EL (cell line): ENCODE data around the gene SMIM36.
"Not testable (repeated sequence)": the region's sequence is repeated elsewhere in the genome, so short reads cannot be mapped to it uniquely, and the experiment has no call there.

Experiments
- DNase-seq: peaks from one replicate; pipeline ENCODE4 v3.0.0-alpha.2; 2016

Gene SMIM36

GRCh38 chr17:55510986-55511721 lies at the start of gene SMIM36:
SMIM36 (minus strand) TSS chr17:55511452.
- DNase-seq, result no peak

GRCh38 chr17:55555772-55556171 lies 44.5 kb upstream of the SMIM36 start:
- DNase-seq, result no peak

- DNase-seq, result peak; percentile 7
Measured at GRCh38 chr17:55549140-55549539, 37.9 kb upstream of the SMIM36 start.

- DNase-seq, result no peak
Measured at GRCh38 chr17:55546991-55547664, 35.9 kb upstream of the SMIM36 start.

- DNase-seq, result no peak
Measured at GRCh38 chr17:55546481-55546880, 35.2 kb upstream of the SMIM36 start.

GRCh38 chr17:55545806-55546205 lies 34.6 kb upstream of the SMIM36 start:
- no peak for DNase-seq

GRCh38 chr17:55543709-55544108 lies 32.5 kb upstream of the SMIM36 start:
- DNase-seq, result no peak

GRCh38 chr17:55540414-55541091 lies 29.3 kb upstream of the SMIM36 start:
- DNase-seq, result peak; percentile 13

- DNase-seq, result no peak
Measured at GRCh38 chr17:55536205-55536604, 25.0 kb upstream of the SMIM36 start.

GRCh38 chr17:55533608-55534007 lies 22.4 kb upstream of the SMIM36 start:
- DNase-seq, result no peak

- no peak for DNase-seq
Measured at GRCh38 chr17:55532670-55533069, 21.4 kb upstream of the SMIM36 start.

- no peak for DNase-seq
Measured at GRCh38 chr17:55531053-55531728, 19.9 kb upstream of the SMIM36 start.

GRCh38 chr17:55530064-55530463 lies 18.8 kb upstream of the SMIM36 start:
- no peak for DNase-seq

- peak; percentile 18 for DNase-seq
Measured at GRCh38 chr17:55527540-55528118, 16.4 kb upstream of the SMIM36 start.

- DNase-seq, result no peak
Measured at GRCh38 chr17:55524440-55525220, 13.4 kb upstream of the SMIM36 start.

- DNase-seq, result not testable (repeated sequence)
Measured at GRCh38 chr17:55523032-55523431, 11.8 kb upstream of the SMIM36 start.

GRCh38 chr17:55521186-55521585 lies 9.9 kb upstream of the SMIM36 start:
- DNase-seq, result no peak

GRCh38 chr17:55520402-55520801 lies 9.2 kb upstream of the SMIM36 start:
- DNase-seq, result no peak

GRCh38 chr17:55518510-55518909 lies 7.3 kb upstream of the SMIM36 start:
- no peak for DNase-seq

- peak; percentile 66 for DNase-seq
Measured at GRCh38 chr17:55513885-55514590, 2.8 kb upstream of the SMIM36 start.

GRCh38 chr17:55507669-55508068 lies 3.6 kb downstream of the SMIM36 start:
- not testable (repeated sequence) for DNase-seq
